ENCODE data around the gene NREP.

GRCh38 chr5:111743512-111743911 is 13.5 kb downstream of the NREP start:
- TF ChIP-seq, protein P1, sequence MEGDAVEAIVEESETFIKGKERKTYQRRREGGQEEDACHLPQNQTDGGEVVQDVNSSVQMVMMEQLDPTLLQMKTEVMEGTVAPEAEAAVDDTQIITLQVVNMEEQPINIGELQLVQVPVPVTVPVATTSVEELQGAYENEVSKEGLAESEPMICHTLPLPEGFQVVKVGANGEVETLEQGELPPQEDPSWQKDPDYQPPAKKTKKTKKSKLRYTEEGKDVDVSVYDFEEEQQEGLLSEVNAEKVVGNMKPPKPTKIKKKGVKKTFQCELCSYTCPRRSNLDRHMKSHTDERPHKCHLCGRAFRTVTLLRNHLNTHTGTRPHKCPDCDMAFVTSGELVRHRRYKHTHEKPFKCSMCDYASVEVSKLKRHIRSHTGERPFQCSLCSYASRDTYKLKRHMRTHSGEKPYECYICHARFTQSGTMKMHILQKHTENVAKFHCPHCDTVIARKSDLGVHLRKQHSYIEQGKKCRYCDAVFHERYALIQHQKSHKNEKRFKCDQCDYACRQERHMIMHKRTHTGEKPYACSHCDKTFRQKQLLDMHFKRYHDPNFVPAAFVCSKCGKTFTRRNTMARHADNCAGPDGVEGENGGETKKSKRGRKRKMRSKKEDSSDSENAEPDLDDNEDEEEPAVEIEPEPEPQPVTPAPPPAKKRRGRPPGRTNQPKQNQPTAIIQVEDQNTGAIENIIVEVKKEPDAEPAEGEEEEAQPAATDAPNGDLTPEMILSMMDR (IDR thresholded peaks at IDR 0.05; ENCODE audit: insufficient read depth, low read length) = no peak
- no peak for TF ChIP-seq POLR2AphosphoS5 (IDR thresholded peaks at IDR 0.05; ENCODE audit: low read depth)

Measured in HL-60 (cell line).